Measurements from ENCODE around the gene PSMC6.

The PSMC6 gene

GRCh38 chr14:52706724-52707706 is at the start of gene PSMC6:
Gene PSMC6 (plus strand): TSS chr14:52707200. CDS start chr14:52707220, 20 bp downstream.
- DNase-seq (ENCODE audit: low spot score): peak; percentile 91

- DNase-seq (ENCODE audit: low spot score): no peak
Measured at GRCh38 chr14:52660325-52660724, 46.7 kb upstream of the PSMC6 start.

- DNase-seq (ENCODE audit: low spot score): no peak
Measured at GRCh38 chr14:52660832-52661231, 46.2 kb upstream of the PSMC6 start.

- DNase-seq (ENCODE audit: low spot score): no peak
Measured at GRCh38 chr14:52661314-52661713, 45.7 kb upstream of the PSMC6 start.

- no peak for DNase-seq (ENCODE audit: low spot score)
Measured at GRCh38 chr14:52663850-52664249, 43.1 kb upstream of the PSMC6 start.

- no peak for DNase-seq (ENCODE audit: low spot score)
Measured at GRCh38 chr14:52678591-52678990, 28.4 kb upstream of the PSMC6 start.

GRCh38 chr14:52683985-52684520 is 22.9 kb upstream of the PSMC6 start:
- DNase-seq (ENCODE audit: low spot score): no peak

- DNase-seq (ENCODE audit: low spot score): no peak
Measured at GRCh38 chr14:52686176-52686575, 20.8 kb upstream of the PSMC6 start.

- no peak for DNase-seq (ENCODE audit: low spot score)
Measured at GRCh38 chr14:52690983-52691760, 15.8 kb upstream of the PSMC6 start.

GRCh38 chr14:52692248-52692962 is 14.6 kb upstream of the PSMC6 start:
- DNase-seq (ENCODE audit: low spot score): peak; percentile 34

GRCh38 chr14:52693036-52693435 is 14.0 kb upstream of the PSMC6 start:
- DNase-seq (ENCODE audit: low spot score): no peak

GRCh38 chr14:52693532-52693931 is 13.5 kb upstream of the PSMC6 start:
- DNase-seq (ENCODE audit: low spot score): no peak

GRCh38 chr14:52694761-52695480 is 12.1 kb upstream of the PSMC6 start:
- peak; percentile 27 for DNase-seq (ENCODE audit: low spot score)

- peak; percentile 88 for DNase-seq (ENCODE audit: low spot score)
Measured at GRCh38 chr14:52695481-52696091, 11.4 kb upstream of the PSMC6 start, which contains the start of gene ERO1A. Gene ERO1A (minus strand): TSS chr14:52695558. CDS start chr14:52695481, 77 bp downstream.

GRCh38 chr14:52700701-52701172 is 6.3 kb upstream of the PSMC6 start:
- DNase-seq (ENCODE audit: low spot score): no peak

GRCh38 chr14:52701223-52701622 is 5.8 kb upstream of the PSMC6 start:
- no peak for DNase-seq (ENCODE audit: low spot score)

GRCh38 chr14:52703225-52703624 is 3.8 kb upstream of the PSMC6 start:
- DNase-seq (ENCODE audit: low spot score): peak; percentile 88

GRCh38 chr14:52703664-52704063 is 3.3 kb upstream of the PSMC6 start:
- DNase-seq (ENCODE audit: low spot score): no peak

GRCh38 chr14:52706286-52706685 is 714 bp upstream of the PSMC6 start:
- no peak for DNase-seq (ENCODE audit: low spot score)

- no peak for DNase-seq (ENCODE audit: low spot score)
Measured at GRCh38 chr14:52711666-52712065, 4.7 kb downstream of the PSMC6 start.

GRCh38 chr14:52716155-52716554 is 9.2 kb downstream of the PSMC6 start:
- DNase-seq (ENCODE audit: low spot score): no peak

Data from AG08396 (cell line).